ENCODE results near the gene CTNNA2.

- TF ChIP-seq ZFP30 (CRISPR knock-in tag; IDR thresholded peaks at IDR 0.05) (no peak), ZC3H10 (CRISPR knock-in tag; IDR thresholded peaks at IDR 0.05) (no peak), ZFP3 (CRISPR knock-in tag; IDR thresholded peaks at IDR 0.05) (no peak), OSR1 (CRISPR knock-in tag; IDR thresholded peaks at IDR 0.05) (no peak), BACH2 (CRISPR knock-in tag; IDR thresholded peaks at IDR 0.05; ENCODE audit: borderline replicate concordance) (no peak), ZNF70 (CRISPR knock-in tag; IDR thresholded peaks at IDR 0.05) (no peak), CSDC2 (CRISPR knock-in tag; IDR thresholded peaks at IDR 0.05) (no peak)
Measured at GRCh38 chr2:80330527-80331450, 817.9 kb downstream of the CTNNA2 start.
